DMS53 (cell line): ENCODE results near the gene ZBTB20.

Source experiments
- DNase-seq: peaks from one replicate; lab custom pipeline; 2025; lab: John Stamatoyannopoulos, UW

Gene ZBTB20

DNA sequence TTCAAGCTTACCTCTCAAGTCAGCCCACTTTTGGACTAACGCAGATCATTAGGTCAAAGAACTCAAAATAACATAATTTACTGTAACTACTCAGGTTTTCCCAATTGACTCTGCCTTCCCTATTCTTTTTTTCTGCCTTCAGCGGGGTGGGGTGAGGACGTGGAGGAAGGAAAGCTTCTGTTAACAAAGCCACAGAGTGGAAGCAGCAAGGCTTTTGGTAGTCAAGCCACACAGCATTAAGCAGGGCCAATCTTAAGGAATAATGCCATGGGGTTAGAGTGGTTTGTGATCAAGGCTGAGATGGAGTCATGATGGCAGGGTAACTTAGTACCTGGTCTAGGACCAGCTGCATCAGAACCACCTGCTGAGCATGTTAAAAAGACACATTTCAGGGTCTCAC lies 575.7 kb downstream of the ZBTB20 start:
- DNase-seq, result no peak

DNA sequence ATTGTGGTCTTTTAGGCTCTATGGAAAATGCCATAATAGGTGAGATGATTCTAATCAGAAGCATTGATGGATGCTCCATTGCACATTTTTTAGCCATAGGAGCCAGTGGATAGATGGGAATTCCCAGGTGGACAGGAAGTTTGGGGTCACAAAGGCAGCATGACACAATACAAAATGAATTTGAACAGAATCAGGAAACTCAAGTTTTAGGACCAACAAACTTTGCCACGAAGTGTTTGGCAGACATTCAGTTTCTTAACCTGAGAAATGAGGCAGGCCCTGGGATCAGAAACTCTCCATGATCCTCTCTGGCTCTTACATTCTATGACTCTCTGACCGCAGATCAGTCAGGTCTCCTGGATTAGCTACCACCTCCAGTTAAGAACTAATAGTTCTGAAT lies 577.9 kb downstream of the ZBTB20 start:
- no peak for DNase-seq

DNA sequence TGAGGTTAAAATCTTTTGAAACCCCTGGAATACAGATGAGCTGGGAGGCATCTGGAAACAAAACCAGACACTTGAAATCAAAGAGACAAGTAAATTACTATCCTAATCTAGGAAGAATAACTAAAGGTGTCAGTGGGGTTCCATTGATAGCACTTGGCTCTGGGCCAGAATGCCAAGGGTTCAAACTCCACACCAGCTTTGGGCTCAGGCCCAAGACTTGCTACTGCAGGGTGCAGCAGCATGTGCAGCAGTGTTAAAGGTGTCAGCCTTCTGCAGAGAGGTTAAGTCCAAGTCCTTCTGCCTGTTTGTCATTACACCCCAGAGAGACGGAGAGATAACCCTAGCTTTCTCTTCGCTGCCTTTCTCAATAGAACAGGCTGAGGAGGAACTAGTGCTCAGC lies 579.3 kb downstream of the ZBTB20 start:
- no peak for DNase-seq

DNA sequence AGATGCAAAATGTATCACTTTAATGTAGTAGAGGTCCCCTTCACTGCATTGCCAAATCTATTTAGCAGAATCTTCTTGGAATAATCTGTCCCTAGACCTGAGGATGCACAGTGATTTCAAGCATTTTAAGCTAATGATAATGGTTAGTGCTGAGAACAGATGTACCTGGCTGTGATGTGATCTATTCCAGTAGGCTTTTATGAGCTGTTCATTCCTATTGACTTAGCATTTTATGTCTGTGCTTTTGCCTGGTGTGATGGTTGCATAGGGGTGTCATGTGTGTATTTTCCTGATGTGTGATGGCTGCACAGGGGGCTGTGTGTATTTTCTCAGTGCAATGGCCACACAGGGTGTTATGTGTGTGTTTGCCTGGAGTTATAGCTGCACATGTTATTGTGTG lies 580.3 kb downstream of the ZBTB20 start:
- DNase-seq, result no peak

GRCh38 chr3:114566162-114566755 lies 580.8 kb downstream of the ZBTB20 start:
- DNase-seq, result no peak

GRCh38 chr3:114565216-114565615 lies 581.9 kb downstream of the ZBTB20 start:
- DNase-seq, result no peak

DNA sequence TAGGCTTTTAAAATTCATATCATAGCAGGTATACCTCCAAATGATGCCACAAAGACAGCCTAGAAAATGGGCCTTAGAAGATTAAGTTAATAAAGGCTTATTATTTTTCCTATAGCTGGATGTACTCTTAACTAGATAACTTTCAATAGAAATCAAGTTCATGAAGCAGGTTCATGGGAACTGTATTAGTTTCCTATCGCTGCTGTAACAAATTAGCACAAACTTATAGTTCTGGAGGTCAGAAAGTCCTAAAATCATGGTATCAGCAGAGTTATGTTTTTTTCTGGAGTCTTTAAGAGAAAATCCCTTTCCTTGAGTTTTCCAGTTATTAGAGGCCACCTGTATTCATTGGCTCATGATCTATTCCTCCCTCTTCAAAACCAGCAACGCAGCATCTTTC lies 583.4 kb downstream of the ZBTB20 start:
- no peak for DNase-seq

DNA sequence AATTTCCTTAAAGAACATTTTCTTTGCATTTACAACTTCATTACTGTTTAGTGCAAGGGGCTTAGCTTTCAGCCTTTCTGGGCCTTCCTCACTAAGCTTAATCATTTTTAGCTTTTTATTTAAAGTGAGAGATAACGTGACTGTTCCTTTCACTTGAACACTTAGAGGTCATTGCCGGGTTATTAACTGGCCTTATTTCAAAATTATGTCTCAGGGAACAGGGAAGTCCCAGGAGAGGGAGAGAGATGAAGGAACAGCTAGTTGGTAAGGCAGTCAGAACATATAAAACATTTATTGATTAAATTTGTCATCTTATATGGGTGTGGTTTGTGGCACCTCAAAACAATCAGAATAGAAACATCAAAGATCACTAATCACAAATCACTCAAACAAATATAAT lies 584.5 kb downstream of the ZBTB20 start:
- DNase-seq, result no peak

DNA sequence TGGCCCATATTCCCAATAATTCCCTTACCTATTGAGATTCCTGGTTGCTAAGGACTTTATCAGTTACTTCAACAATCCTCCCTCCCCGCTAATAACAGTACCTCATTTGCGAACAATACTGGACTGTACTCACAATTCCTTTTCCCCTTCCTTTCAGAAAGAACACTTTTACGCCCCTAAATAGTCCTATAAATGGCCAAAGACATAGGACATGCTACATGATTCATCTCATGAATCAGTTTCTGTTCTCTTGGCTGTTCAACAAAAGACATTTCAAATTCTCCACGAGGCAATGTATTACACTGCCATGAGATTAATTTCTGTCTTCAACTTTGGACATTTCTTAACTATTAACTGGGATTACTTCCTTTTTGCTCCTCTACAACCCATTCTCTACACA lies 588.8 kb downstream of the ZBTB20 start:
- DNase-seq, result no peak

DNA sequence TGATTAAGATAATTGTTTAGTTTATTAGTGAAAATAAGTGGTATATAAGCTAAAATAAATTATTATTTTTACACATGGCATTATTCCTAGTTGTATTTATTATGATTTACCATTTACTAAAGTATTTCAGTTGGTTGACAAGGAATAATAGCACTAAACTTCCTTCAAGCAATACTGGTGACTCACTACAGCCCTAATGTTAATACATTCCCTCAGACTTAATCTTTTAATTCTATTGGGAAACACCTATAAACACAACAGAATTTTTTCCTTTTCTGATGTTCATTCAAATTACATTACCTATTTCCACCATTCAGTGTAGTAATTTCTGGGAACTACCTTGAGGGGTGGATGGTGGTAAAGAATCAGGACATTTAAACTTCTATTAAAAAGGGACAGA lies 589.3 kb downstream of the ZBTB20 start:
- DNase-seq, result no peak

- DNase-seq, result no peak
Observed at GRCh38 chr3:114556657-114557213, 590.4 kb downstream of the ZBTB20 start.

DNA sequence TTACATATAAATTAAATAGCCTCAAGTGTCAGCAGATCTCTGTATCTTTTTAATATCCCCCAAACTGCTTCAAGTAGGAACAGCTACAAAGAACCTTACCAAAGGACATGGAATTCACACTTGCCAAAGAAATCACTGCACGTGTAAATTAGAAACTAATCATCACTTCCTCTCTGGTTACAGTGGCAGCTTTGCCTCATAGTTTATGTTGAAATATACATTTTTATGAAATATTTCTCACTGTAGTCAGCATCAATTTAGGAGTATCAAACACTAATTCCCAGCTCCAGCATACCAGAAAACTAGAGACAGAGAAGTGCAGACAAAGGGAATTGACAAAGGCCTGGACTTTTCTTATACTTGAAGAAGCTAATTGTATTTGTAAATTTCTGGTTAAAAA lies 592.4 kb downstream of the ZBTB20 start:
- no peak for DNase-seq

DNA sequence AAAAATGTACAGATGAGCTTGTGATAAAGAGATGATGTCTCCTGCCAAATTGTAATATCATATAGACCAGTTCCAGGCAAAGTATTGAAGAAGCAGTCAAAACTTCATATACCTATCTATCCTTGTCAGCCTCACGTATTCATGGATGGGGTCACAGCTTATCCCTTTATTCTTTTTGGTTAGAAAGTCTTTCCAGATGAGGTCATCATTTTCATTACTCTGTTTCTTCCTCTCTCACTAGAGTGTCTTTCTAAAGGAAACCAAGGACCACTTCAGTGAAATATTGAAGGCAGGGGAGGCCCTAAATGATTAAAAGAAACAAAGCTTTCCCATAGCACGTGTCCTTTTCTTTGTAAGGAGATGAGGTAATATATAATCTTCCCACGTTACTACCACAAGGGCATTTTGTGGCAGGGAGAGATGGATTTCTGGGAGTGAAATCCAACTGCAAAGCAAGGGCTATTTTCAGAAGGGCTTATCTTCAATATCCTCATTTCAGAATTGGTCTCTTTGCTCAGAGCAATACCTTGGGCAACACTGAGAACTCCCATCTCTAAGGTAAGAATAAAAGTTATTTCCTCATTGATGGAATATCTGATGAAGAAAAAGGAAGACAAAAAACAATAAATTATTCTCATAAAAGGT lies 593.0 kb downstream of the ZBTB20 start:
- no peak for DNase-seq

DNA sequence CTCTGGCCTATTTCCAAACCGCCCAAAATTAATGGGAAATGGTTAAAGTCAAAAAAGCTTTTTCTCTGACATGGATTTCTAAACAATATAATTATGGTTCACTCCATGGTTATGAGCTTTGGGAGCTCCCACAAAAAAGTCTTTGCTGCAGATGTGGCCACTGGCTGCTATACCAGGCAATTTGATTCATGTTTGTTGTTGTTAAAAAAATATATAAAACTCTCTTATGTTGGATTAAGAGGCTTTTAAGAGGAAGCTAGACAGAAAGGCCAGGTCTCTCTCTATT lies 594.6 kb downstream of the ZBTB20 start:
- peak; percentile 21 for DNase-seq

- peak; percentile 74 for DNase-seq
Observed at GRCh38 chr3:114551770-114552526, 595.1 kb downstream of the ZBTB20 start.

GRCh38 chr3:114550165-114550564 lies 596.9 kb downstream of the ZBTB20 start:
- DNase-seq, result no peak

DNA sequence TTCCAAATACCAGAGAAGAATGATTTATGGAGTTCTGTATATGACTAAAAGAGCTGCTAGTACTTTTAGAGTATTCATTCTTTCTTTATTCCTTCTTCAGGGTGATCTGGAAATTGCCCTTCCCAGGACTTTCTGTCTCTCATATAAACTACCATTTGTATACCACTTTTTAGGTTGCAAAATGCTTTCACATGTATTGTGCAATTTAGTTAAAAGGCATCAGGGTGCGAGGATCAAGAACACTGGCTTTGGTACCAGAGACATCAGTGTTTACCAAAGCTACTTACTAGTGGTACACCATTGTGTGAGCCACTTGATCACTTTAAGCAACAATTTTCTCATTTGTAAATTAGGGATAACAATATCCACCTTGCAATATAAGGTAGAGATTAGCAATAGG lies 601.9 kb downstream of the ZBTB20 start:
- DNase-seq, result no peak

DNA sequence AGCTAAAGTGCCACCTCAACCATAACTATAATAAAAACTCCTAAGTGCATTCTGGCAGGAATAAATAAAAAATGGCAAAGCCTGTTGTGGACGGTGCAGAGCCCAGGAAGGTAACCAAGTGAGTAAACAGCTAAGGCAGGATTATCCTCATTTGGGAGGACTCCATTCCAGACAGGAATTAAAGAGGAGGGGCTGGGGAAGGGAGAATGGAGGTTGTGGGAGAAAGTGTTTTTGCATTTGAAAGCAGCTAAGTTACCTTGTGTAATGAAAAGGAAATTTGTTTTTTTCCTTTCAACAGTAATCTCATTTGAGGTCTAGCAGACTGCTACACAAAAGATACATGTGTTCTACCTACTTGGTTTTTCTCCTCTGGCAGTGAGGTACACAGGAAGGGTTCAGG lies 604.7 kb downstream of the ZBTB20 start:
- no peak for DNase-seq

DNA sequence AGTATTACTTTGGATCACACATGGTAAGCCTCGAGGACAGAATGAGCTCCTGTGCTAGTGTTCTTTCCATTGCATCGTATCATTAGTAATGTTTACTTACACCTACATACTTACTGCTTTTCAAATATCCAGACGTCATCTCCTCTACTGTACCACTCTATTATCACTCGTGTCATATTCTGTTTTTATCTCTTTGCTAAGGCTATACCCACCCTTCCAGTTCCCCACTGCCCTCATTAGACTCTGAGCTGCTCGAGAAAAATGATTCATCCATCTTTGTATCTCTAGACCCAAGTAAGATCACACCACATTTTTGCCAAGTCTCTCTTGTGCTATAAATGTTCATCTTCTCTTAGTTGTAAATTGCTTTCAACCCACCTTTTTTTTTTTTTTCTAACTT lies 607.6 kb downstream of the ZBTB20 start:
- no peak for DNase-seq

DNA sequence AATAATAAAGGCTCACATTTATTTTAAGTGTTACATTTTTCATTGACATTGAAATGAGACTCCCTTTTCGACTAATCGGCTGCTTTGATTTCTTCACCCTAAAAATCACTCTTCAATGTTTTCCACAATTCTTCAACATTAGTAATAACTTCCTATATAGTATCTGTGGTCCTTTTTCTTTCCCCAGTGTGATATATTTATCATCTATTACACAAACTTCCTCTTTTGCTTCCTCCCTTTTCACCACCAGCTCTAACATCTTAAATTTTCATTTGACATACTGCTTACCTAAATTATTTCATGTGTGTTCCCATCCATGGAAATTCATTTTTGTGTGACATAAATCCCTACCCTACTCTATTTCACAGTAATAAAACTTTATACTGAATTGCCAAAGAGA lies 608.9 kb downstream of the ZBTB20 start:
- DNase-seq, result no peak

GRCh38 chr3:114528517-114528916 lies 618.6 kb downstream of the ZBTB20 start:
- no peak for DNase-seq

DNA sequence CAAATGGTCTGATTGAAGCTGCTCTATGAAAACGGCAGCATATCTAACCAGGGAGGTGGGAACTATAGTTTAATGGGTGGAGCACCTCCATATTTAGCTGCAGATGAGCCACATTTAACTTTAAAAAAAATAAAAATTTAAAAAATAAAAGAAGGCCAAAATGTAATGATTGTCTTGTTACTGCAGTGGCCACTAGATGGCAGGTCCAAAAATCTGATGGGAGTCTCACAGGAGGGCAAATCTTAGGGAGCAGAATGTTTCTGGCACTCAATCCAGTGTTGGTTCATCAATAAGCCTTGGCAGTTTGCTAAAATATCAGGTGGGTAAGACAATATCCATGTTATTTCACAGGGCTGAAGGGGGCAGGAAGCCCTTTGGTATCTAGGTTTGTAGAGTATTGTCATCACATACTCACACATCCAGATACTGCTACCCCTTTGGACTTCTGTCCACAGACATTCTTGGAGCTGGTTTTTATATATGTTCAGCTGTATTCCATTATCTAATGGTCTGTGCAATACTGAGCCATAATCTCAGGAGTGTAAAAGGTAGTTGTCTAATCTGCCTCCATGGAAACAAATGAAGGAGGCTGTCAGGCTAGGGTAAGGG lies 619.9 kb downstream of the ZBTB20 start:
- peak; percentile 26 for DNase-seq

DNA sequence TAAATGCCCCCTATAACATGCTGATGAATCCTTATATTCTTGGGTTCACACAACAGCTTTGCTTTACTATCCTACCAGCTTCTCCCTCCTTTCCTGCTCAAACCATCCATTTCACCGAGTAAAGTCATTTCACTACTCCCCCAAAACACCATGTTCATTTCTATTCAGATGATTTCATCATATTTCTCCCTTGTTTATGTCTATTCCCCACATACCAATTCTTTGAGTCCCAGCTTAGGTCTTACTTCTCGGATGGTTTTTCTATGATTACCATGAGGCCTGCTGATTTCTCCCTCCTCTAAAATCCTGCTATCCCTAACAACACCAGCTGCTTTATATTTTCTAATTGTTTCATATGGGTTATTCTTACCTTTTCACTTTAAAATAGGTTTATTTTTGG lies 621.8 kb downstream of the ZBTB20 start:
- no peak for DNase-seq
